A673 (cell line): ENCODE measurements around the gene DSE. TPM values are rescaled to one million over a fixed set of nuclear protein-coding genes. Genes with fewer than 3 reads are reported as not detected.

Experiments used
- BruUV-seq: library from RNA; stranded (reverse); fragments of 400-500 nt; replicated peaks from 2 replicates; lab custom pipeline; 2021; lab: Mats Ljungman, UMichigan
- CTCF ChIA-PET: fragments of 300-600 bp; sonication (Branson Sonifier 250); formaldehyde crosslinking; loops from one replicate; lab custom pipeline; 2022; ENCODE audit warnings: antibody characterized with exemption; lab: Charles Lee
- POLR2A ChIA-PET: fragments of 300-600 bp; sonication (Branson Sonifier 250); formaldehyde crosslinking; loops from one replicate; lab custom pipeline; 2022; ENCODE audit warnings: antibody characterized with exemption; ENCODE audit not compliant: low non-redundant PET; lab: Charles Lee
- DNase-seq: peaks from one replicate; pipeline ENCODE4 v3.0.0-alpha.2; 2015; ENCODE audit warnings: low spot score
- H3K27ac ChIP-seq: fragments of 200-600 bp; sonication (generic); 2 replicates; pipeline ENCODE4 v1.5.1; 2016; ENCODE audit warnings: mixed run types, low read depth, mild to moderate bottlenecking, mixed read lengths, antibody characterized with exemption, low read length; ENCODE audit not compliant: poor library complexity, severe bottlenecking
- H3K27me3 ChIP-seq: fragments of 200-600 bp; sonication (generic); replicated peaks from 2 replicates; pipeline ENCODE4 v1.6.1; 2017; ENCODE audit warnings: mixed run types, low read depth, mild to moderate bottlenecking, mixed read lengths, antibody characterized with exemption, low read length; ENCODE audit not compliant: insufficient read depth, poor library complexity
- H3K36me3 ChIP-seq: fragments of 200-600 bp; sonication (generic); 2 replicates; pipeline ENCODE4 v1.6.1; 2016; ENCODE audit warnings: mixed run types, mild to moderate bottlenecking, mixed read lengths, antibody characterized with exemption, low read length; ENCODE audit not compliant: insufficient read depth, poor library complexity, severe bottlenecking
- H3K4me1 ChIP-seq: fragments of 200-600 bp; sonication (generic); 2 replicates; pipeline ENCODE4 v1.6.1; 2017; ENCODE audit warnings: mixed run types, mild to moderate bottlenecking, mixed read lengths, antibody characterized with exemption, low read length; ENCODE audit not compliant: insufficient read depth, poor library complexity, severe bottlenecking
- H3K4me3 ChIP-seq: fragments of 200-600 bp; sonication (generic); 2 replicates; pipeline ENCODE4 v1.5.1; 2016; ENCODE audit warnings: low read depth, mixed run types, mild to moderate bottlenecking, mixed read lengths, low read length; ENCODE audit not compliant: poor library complexity, severe bottlenecking
- H3K9me3 ChIP-seq: fragments of 200-600 bp; sonication (generic); 2 replicates; pipeline ENCODE4 v1.6.1; 2016; ENCODE audit warnings: mixed run types, low read depth, mild to moderate bottlenecking, mixed read lengths, antibody characterized with exemption, low read length; ENCODE audit not compliant: poor library complexity, severe bottlenecking
- EZH2 ChIP-seq: fragments of 200-600 bp; sonication (generic); IDR thresholded peaks from 2 replicates; pipeline ENCODE4 v1.6.1; 2017; ENCODE audit warnings: borderline replicate concordance, low read depth, mild to moderate bottlenecking, mixed read lengths, antibody characterized with exemption, low read length; ENCODE audit not compliant: poor library complexity, severe bottlenecking
- intact Hi-C: fragments of 100-400 bp; cut with micrococcal nuclease; formaldehyde crosslinking; loops from one replicate; pipeline ENCODE4 v1.10.0; 2022; ENCODE audit not compliant: unreplicated experiment
- total RNA-seq: library from RNA; stranded (reverse); gene quantifications from 2 replicates; pipeline ENCODE4 v1.2.3, GENCODE V29; 2021
- TF ChIP-seq, protein P1 (sequence below): fragments of 300-800, 200-600 bp; sonication (generic); conservative IDR thresholded peaks from 2 replicates; pipeline ENCODE4 v1.5.1; 2017; ENCODE audit warnings: low read depth, mild to moderate bottlenecking, antibody characterized with exemption, low read length, moderate library complexity, mixed read lengths

DSE gene
- total RNA-seq, 1 experiment from 2014 or later: 31.4 TPM

DNA sequence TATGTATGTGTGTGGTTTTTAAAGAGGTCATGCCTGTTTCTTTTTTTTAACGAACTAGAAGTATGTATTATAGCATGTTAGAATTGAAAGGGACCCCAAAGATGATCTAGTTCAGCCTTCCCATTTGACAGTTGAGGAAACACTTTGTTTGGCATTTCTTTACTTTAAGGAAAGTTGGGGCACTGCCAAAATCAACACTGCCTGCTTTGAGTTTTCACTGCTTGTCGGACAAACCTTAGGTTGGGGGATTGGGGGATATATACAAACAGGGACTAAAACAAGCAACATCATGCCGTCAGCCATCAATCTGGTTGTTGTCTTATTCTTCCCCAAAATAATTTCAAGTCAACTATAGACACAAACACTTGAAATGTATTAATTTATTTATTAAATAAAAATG, 76.3 kb downstream of the DSE start:
- Histone ChIP-seq H3K4me1 (no peaks in the 10 kb centered on the region), H3K27me3 (no peaks in the 10 kb centered on the region), H3K9me3 (no peaks in the 10 kb centered on the region), H3K4me3 (no peak overlapping the region), H3K36me3 (no peaks in the 10 kb centered on the region), H3K27ac (no peak overlapping the region)
- BruUV-seq: no TSS peak
- DNase-seq: no peak
- no peak for TF ChIP-seq EZH2
- TF ChIP-seq, protein P1, sequence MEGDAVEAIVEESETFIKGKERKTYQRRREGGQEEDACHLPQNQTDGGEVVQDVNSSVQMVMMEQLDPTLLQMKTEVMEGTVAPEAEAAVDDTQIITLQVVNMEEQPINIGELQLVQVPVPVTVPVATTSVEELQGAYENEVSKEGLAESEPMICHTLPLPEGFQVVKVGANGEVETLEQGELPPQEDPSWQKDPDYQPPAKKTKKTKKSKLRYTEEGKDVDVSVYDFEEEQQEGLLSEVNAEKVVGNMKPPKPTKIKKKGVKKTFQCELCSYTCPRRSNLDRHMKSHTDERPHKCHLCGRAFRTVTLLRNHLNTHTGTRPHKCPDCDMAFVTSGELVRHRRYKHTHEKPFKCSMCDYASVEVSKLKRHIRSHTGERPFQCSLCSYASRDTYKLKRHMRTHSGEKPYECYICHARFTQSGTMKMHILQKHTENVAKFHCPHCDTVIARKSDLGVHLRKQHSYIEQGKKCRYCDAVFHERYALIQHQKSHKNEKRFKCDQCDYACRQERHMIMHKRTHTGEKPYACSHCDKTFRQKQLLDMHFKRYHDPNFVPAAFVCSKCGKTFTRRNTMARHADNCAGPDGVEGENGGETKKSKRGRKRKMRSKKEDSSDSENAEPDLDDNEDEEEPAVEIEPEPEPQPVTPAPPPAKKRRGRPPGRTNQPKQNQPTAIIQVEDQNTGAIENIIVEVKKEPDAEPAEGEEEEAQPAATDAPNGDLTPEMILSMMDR: no peak
- CTCF ChIA-PET: no interaction called here
- intact Hi-C loops: no loop called here
- POLR2A ChIA-PET: no interaction called here

DNA sequence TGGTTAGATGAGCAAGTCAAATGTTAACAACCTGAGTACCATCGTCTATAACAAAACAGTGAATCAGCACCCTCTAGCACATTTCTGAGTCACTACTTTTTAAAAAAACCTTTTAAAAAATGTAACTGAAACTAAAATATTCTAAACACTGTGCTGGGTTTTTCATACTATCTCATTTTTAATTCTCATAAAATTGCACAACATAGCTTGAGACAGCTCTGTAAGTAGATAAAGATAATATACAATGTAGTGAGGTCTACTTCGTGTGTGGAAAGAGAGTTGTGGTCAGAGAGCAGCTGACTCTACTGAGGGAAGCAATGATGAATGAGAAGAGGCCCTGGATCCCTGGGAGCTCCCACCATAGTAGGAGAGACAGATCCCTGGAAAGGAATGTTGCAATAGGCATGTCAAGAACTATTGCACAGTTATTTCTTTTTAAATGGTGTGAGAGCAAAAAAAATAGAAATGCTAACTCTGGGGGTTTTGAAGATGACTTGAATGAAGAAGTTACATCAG, 76.8 kb downstream of the DSE start:
- intact Hi-C loops: no loop called here
- BruUV-seq: no TSS peak
- Histone ChIP-seq H3K4me1 (no peaks in the 10 kb centered on the region), H3K27me3 (no peaks in the 10 kb centered on the region), H3K9me3 (no peaks in the 10 kb centered on the region), H3K36me3 (no peaks in the 10 kb centered on the region), H3K4me3 (no peak overlapping the region), H3K27ac (no peak overlapping the region)
- ChIA-PET CTCF (no interaction called here), POLR2A (no interaction called here)
- TF ChIP-seq EZH2: no peak
- TF ChIP-seq, protein P1: no peak
- no peak for DNase-seq

DNA sequence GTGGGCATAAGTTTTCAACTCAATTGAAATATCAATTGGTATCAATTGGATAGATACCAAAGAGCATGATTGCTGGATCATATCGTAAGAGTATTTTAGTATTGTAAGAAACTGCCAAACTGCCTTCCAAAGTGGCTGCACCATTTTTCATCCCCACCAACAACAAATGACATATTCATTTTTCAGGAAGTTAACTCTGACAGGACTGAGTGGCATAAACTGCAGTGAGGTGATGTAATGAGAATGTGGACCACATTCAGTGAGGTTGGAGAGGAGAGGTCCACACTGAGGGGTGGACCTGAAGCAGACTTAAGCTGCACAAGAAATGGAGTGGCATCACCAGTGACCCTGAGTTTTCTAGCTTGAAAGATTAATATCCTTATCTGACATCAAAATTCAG, 78.8 kb downstream of the DSE start:
- intact Hi-C loops: no loop called here

More for the DNA sequence above, 78.8 kb downstream of the DSE start:
- DNase-seq: no peak
- H3K4me1 ChIP-seq: no peaks in the 10 kb centered on the region
- POLR2A ChIA-PET: no interaction called here
- H3K4me3 ChIP-seq: no peak overlapping the region
- no peaks in the 10 kb centered on the region for H3K36me3 ChIP-seq
- no peak overlapping the region for H3K27ac ChIP-seq
- TF ChIP-seq, protein P1: no peak
- no peak for TF ChIP-seq EZH2
- H3K27me3 ChIP-seq: no peaks in the 10 kb centered on the region
- BruUV-seq: no TSS peak
- CTCF ChIA-PET: no interaction called here
- no peaks in the 10 kb centered on the region for H3K9me3 ChIP-seq
